NK-92 (cell line): ENCODE measurements around the gene PIEZO2.

Source experiments
- DNase-seq: peaks from one replicate; lab custom pipeline; 2025; ENCODE audit not compliant: unreplicated experiment; lab: John Stamatoyannopoulos, UW

The PIEZO2 gene

GRCh38 chr18:11113937-11114336, 35.4 kb downstream of the PIEZO2 start:
- no peak for DNase-seq

GRCh38 chr18:11113046-11113548, 36.3 kb downstream of the PIEZO2 start:
- DNase-seq: no peak

GRCh38 chr18:11112286-11112685, 37.1 kb downstream of the PIEZO2 start:
- no peak for DNase-seq

GRCh38 chr18:11110509-11110908, 38.9 kb downstream of the PIEZO2 start:
- no peak for DNase-seq

GRCh38 chr18:11108947-11109346, 40.4 kb downstream of the PIEZO2 start:
- no peak for DNase-seq

- no peak for DNase-seq
These were observed 42.5 kb downstream of the PIEZO2 start for GRCh38 chr18:11106894-11107293.

- DNase-seq: no peak
These were observed 43.9 kb downstream of the PIEZO2 start for GRCh38 chr18:11105463-11105862.

- no peak for DNase-seq
These were observed 45.1 kb downstream of the PIEZO2 start for GRCh38 chr18:11104307-11104706.

GRCh38 chr18:11096839-11097750, 52.3 kb downstream of the PIEZO2 start:
- no peak for DNase-seq

GRCh38 chr18:11096411-11096810, 53.0 kb downstream of the PIEZO2 start:
- DNase-seq: no peak

- no peak for DNase-seq
These were observed 53.6 kb downstream of the PIEZO2 start for GRCh38 chr18:11095674-11096293.

GRCh38 chr18:11095211-11095610, 54.2 kb downstream of the PIEZO2 start:
- DNase-seq: no peak

GRCh38 chr18:11091746-11092145, 57.6 kb downstream of the PIEZO2 start:
- DNase-seq: no peak

GRCh38 chr18:11089931-11090715, 59.2 kb downstream of the PIEZO2 start:
- DNase-seq: no peak

GRCh38 chr18:11081009-11081532, 68.3 kb downstream of the PIEZO2 start:
- no peak for DNase-seq

GRCh38 chr18:11078491-11078890, 70.9 kb downstream of the PIEZO2 start:
- no peak for DNase-seq

GRCh38 chr18:11077548-11078187, 71.7 kb downstream of the PIEZO2 start:
- DNase-seq: no peak

GRCh38 chr18:11074889-11075288, 74.5 kb downstream of the PIEZO2 start:
- DNase-seq: no peak

GRCh38 chr18:11073971-11074370, 75.4 kb downstream of the PIEZO2 start:
- no peak for DNase-seq

GRCh38 chr18:11072632-11073031, 76.7 kb downstream of the PIEZO2 start:
- DNase-seq: no peak

GRCh38 chr18:11071300-11071699, 78.1 kb downstream of the PIEZO2 start:
- DNase-seq: no peak
